ENCODE data around the gene CAPN11.

CAPN11 gene
- total RNA-seq = 0 to 1.8 (median 0) reads per million in 4 donors

DNA sequence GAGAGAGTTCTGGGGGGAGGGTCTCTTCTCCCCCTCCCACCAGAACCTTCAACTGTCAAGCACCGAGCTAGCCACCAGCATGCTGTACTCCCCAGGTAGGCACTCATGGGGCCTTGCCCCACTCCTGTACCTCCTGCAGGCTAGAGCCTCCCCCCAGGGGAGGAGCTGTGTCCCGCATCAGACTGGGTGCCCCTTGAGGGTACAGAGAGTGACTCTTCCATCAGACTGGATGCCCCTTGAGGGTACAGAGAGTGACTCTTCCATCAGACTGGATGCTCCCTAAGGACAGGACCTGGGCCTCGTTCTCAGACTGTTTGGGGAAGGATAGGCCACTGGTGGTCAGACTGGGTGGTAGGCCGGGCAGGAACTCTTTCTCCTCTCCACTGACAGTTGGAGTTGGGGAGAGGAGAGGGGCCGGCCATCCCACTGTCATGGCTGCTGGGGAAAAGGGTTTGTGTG is at the start of gene CAPN11:
Gene CAPN11, plus strand, starts transcription at position 51 of the 459 bp plus-strand sequence. Its CDS starts 29 bp downstream, at position 80.
- no peak for DNase-seq

DNA sequence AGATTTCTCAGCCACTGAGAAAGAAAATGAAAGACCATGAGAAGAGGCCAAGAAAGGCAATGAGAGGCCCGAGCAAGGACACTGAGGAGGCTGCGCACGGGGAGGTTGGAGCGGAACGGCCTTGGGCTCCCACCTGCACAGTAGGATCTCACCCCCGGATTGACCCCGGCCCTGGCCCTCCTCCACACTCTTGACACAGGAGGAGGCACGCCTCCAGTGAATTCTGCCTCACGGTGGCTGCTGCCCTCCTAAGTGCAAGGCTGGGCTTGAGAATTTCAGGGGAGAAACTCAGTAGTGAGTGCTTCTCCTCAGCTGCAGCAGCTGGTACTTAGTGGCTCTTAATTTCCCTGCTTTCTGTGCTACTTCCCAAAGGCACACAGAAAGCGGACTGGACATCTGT is 49.4 kb upstream of the CAPN11 start:
- no peak for DNase-seq

DNA sequence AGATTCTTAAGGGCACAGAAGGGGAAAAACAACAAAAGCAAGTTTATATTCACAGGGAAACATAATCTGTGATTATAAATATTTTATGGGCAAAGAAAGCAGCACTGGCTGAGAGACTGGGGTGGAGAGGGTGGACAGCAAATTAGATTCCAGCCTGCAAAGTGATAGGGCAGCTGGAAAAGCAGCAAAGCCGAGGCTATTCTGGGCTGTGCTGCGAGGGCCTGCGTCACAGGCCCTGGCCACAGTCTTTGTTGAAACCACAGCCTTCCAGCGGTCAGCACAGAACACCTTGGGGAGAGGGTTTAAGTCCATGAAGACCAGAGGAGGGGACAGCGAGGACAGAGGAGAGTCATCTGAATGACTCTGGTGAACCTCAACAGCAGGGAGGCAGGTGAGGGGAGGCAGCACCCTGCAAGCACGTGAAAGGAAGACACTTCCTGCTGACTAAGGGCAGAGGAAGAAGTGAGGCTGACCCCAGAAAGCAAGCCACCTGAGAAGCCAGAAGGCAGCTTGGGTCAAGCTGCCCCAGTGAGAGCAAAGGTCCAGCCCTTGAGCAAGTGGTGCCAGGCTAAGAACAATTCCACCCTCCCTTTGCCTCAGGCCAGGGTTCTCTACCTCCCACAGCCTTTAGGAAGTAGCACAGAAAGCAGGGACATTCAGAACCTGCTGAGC is 48.5 kb upstream of the CAPN11 start:
- no peak for DNase-seq

DNA sequence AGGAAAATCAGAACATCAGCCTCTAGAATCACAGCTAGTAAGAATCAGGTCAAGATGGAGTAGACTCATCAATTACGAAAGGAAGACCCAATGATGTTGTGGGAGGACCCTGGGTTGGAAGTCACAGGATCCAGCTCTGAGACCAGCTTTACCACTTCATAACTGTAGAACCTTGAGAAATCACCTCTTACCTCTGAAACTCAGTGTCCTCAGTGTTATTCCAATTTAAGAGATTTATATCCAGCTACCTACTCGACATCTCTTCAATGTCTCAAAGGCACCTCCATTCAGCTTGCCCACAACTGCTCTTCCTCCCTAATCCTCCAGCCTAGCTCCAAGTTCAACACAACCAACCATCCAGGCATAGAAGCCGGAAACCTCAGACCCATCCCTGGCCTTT is 47.7 kb upstream of the CAPN11 start:
- no peak for DNase-seq

DNA sequence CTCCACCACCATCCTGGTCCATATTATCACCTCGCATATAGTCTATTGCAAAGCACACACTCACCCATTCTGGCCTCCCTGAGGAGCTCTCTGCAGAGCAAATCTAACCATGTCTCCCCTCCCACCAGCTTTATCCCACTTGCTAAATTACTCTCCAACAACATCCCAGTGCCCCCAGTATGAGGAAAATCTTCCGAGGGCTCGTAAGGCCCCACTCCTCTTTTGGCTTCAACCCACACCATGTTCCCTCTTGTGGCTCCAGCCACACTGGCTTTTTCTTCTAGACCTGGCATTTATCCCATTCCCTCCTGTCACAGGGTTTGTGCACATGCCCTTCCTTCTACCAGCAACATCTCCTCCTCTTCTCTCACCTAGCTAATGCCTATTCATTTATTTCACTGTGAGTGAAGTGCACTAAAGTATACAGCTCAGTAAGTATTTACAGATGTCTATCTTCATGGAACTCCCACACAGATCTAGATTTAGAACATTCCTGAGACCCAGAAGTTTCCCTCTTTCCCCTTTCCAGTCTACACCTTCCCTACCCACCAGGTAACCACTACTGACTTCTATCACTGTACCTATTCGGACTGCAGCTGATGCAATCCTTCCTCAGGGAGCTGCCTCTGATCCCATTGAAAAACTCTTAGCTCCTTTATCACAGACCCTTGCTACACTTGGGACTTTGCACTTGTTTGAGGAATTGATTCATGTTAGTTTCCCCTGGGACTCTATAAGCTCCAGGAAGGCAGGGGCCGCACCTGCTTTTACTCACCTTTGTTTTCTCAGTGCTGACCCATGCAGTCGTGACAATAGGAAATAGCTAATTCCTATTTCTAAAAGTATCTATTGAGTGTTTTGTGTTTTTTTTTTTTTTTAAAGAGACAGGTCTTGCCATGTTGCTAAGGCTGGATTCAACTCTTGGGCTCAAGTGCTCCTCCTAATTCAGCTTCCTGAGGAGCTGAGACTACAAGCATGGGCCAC is 46.9 kb upstream of the CAPN11 start:
- no peak for DNase-seq

DNA sequence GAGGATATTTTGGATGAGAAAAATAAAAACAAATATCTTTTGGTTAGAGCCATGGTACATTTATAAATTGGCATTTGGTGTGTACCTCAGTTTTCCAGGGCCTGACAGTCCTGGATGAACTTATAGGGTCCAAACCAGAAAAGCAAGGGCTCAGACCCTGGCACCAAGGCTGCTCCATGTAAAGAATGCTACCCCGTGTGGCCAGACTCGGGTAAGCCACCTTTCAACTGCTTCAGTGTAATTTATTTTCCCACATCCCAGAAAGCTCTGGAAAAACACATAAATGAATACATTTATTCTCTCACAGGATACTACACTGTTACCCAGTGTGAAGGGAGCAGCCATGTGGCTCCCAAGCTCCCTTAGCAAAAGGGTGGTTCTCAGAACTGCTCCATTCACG is 45.2 kb upstream of the CAPN11 start:
- no peak for DNase-seq

DNA sequence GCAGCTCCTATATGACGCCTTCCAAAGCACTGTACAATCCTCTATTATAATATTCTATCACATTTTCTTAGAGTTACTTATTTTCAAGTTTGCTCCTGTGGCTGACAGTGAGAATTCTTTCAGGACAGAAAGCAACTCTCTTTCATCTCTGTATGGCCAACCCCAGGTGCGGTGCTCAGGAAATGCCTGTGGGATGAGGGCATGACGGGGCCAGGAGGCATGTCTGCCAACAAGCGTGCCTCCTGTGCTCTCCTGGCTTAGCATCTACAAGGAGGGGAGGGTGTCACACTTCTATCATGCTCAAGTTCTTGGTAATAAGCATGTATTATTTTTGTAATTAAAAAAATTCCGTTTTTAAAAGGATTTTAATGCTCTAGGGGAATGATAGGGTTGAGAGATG is 42.8 kb upstream of the CAPN11 start:
- no peak for DNase-seq

DNA sequence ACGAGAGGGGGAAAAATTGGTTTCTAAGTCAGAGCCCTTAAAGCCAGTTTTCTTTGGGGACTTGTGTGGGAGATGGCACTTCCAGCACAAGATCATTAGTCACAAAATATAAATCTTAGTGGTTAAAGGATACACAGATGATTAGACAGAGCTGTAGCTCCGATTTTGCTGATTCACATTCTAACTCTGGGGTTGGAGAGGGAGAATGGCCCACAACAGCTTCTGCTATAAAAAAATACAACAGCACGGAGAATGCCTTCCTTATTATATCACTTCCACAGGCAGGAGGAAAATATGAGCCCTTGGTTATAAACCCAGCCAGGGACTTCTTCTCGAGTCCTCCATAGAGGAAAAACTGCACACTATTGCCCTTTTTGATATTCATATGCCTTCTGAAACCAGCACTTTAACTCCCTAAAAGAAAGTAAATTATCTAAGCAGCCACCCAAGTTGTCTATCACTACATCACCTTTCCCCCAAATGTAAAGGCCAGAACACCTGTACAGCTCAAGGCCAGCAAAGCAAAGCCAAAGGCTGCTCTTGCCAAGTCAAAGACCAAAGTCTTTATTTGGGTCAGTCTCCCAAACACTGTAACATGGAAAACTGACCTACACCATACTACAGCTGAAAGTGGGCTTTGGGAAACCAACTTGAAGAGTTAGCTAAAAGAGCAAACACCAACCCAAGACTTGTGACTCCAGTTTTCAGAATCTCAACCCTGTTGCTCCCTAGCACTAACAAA is 41.8 kb upstream of the CAPN11 start:
- no peak for DNase-seq

DNA sequence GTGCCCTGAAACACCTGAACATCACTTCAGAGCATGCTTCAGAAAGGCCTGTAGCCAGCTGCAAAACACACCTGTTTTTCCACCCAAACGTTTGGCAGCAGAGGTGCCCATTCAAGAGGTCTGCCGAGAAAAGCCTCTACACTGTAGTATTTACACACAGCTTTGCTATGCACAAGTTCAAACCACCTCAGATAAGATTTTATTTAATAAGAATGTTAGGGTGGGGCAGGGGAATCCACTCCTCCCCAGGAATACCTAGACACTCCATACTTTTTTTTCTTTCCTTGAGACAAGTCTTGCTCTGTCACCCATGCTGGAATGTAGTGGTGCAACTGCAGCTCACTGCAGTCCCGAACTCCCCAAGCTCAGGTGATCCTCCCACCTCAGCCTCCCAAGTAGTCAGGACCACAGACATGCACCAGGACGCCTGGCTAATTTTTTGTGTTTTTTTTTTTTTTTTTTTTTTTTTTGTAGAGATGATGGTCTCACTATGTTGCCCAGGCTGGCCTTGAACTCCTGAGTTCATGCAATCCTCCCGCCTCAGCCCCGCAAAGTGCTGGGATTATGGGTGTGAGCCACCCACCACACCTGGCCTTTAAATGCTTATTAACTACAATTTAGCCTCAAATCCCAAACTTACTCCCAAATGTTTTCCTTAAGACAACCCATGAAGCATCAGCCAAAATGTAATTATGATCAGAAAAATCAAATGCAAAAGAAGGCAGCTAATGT is 41.1 kb upstream of the CAPN11 start:
- DNase-seq = no peak

DNA sequence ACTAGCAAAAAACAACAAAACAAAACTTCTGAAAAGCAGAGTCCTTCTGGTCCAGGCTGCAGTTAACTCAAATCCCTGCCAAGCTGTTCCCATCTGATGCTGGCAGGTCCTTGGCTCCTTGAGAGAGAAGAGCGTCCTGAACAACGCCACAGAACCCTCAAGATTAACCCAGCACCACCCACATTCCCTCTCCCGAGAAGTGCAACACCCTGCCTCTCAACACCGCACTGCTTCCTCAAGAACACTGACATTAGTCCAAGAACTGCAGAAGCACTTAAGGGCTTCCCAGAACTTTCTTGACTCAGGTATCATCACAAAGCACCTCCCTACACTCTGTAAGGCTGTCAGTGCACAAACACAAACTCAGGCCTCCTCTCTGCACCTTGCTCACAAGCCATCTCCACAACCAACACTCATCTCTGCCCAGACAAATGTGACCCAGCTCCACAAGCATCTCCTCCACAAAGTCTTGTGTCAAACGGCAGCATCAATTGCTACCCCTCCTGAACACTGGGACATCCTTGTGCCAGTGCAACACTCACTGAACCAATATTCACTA is 38.8 kb upstream of the CAPN11 start:
- DNase-seq = no peak

DNA sequence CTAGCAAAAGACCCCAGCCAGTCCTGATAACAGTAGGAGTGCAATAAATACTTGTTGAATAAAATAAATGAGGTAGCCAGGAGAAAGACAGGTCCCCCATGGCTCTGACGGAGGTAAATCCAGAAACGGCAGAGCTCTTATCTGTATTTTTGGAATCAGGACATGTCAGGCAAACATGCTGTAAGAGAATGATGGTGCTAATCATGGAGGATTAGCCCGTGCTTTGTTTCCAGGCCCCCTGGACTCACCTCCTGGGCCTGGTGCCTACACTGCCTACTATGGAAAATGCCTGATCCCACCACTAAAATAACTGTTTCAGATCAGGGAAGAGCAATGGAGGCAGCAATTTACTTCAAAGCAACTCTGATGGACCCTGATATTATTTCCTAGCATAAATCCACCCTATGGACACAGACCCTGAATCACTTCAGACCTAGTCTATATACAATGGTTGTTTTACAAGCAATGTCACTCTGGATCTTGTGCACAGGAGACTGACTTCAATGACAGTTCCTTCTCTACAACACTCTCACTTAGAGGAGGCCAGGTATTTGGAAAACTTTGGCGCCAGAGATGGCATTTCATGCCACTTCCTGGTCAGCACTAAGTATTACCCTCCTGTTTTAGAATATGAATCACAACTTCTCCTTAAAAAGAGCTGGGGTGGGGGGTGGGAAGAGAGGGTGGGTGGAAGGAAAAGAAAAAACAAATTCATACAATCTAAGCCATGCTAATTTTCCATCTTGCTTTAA is 37.8 kb upstream of the CAPN11 start:
- DNase-seq = no peak

DNA sequence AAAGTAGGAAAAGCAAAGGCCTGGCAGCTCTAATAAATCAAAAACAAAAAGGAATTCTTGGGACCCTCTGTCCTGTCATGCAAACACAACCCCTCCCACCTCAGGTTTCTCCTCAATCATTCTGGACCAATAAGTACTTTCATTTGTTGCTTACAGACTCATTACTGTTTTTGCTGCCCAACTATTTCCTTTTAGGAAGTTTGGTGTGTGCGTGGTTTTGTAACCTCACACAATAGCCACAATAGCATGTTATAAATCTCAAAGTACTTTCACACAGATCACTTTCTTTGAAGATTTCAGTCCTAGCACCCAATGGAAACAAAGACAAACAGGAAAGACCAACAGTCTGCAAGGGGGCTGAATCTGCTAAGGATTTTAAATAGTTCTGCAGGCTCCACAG is 35.8 kb upstream of the CAPN11 start:
- DNase-seq = peak in 1 of 5 donors; percentile 49

DNA sequence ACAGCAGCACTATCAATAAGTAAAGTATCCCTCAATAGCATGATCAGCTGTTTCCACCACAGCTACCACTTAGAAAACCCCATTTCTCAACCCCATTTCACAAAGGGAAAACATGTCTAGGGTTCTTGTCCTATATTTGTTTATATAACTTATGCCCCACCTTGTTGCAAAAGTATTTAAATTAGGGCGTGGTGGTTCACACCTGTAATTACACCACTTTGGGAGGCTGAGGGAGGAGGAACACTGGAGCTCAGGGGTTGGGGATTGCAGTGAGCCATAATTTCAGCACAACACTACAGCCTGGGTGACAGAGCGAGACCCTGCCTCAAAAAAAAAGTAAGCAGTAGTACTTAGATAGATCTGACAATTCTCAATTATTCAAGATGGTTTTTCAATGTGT is 35.1 kb upstream of the CAPN11 start:
- no peak for DNase-seq

DNA sequence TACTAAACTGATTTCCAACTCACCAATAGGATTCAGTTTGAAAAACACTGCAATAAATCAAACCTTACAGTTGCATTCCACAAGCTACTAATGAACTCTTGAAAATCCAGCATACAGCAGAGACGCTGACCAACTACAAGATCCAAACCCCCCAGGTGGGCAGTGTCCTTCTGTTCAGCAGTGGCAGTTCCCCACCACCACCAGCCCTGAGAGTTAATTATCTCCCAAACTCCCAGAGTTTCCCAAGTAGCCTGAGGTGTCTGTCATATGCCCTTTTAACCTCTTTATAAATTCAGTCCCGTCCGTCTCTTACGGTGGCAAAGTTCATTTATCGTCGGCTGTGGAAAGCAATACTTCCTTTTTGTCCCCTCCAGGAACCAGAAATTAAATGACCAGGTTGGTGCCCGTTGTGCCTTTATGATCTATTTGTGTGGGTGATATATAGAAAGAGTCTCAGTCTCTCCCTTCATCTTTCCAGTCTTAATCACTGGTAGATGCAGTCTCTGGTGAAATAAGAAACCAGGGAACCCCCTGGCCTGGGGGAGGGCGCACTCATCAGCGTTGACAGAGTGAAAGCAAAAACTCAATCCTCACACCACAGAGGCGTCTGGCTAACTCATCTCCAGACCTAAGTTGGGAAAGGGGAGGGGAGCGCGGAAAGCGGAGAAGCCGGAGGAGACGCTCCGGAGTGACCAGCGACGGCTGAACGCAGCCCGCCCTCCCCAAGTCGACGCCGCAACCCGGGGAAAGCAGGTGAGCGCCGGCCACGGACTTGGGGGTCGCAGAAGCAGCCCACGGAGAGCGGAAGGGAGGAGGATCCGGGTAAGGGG is 32.1 kb upstream of the CAPN11 start:
- DNase-seq = peak; percentile 34 to 66 (median 56)

DNA sequence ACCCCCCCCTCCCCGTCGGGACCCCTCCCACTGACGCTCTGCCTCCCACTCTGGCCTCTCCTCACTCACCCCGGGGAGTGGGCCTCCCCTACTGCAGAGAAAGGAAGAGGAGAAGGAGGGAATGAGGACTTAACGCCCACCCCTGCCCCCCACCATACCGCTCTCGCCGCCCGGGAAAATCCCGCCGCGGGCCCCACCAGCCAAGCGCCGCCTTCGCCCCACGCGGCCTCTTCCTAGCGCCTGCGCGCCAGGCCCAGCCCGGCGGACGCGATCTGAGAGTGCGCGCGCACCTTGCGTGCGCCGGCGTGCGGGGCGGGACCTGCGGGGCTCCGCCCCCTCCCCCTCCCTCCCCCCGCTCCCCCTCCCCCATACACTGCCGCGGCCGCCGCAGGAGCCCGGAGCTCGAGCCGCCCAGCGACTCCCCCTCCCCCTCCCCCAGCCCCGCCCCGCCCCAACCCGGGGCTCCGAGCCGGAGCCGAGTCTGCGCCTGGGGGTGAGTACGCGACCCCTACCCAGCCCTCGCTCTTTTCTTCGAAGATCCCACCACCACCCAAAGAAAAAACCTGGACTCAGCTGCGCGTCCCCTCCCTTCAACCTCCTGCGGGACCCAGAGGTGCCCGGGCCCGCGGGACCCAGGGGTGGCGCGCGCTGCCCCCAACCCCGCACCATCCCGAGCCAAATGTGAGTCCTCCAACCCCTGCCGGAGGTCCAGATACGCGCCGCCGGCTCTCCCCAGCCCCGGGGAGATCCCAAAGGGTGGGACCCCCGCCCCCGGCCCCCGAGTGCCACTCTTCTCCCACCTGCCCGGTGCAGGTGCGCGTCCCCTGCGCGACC is 31.2 kb upstream of the CAPN11 start, which contains the start of the genes MRPL14 and TMEM63B:
Gene MRPL14, minus strand, starts transcription at position 267 of the 834 bp plus-strand sequence. CDS start 10,841 bp downstream, outside the sequence.
Gene TMEM63B, plus strand, starts transcription at position 369 of the 834 bp plus-strand sequence. CDS start 7,031 bp downstream, outside the sequence.
- peak; percentile 84 to 94 (median 86) for DNase-seq

DNA sequence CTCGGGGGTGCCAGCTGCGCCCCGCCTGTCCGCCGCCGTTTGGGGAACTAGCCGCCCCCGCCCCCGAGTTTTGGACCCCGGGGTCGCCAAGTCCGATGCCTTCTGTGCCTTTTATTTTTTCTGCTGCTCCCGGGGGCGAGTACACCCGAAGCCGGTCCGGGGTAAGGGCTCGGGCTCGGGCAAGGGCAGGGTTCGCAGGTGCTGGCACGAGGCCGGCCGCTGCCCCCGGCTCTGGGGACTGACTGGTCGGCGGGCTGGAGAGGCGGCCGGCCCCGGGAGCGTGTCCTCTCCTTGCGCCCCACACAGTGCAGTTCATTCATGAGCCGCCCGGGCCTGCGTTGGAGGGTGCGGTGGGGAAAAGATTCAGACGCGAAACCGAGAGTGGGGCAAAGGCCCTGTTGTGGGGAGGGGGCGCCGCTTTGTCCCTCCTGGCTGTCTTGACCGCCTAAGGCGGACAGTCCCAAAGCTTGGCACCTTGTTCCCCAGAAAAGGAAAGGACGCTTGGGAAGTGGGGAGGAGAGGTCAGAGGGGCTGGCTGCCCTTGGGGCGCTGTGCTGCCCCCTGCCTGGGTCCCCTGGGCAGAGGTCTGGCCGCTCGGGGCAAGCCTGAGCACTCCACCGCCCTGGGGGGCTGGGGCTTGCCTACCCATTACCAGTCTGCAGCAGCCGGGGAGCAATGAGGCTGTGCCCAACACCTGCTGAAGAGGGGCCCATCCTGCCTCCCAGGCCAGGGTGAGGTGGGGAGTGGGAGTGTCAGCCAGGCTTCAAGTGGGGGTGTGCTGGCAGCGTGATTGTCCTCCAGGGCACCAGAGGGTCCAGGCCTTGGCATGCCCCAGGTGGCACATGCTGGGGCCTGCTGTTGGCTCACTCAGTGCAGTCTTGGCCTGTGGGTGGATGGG is 30.4 kb upstream of the CAPN11 start:
- peak in 1 of 5 donors; percentile 11 for DNase-seq

DNA sequence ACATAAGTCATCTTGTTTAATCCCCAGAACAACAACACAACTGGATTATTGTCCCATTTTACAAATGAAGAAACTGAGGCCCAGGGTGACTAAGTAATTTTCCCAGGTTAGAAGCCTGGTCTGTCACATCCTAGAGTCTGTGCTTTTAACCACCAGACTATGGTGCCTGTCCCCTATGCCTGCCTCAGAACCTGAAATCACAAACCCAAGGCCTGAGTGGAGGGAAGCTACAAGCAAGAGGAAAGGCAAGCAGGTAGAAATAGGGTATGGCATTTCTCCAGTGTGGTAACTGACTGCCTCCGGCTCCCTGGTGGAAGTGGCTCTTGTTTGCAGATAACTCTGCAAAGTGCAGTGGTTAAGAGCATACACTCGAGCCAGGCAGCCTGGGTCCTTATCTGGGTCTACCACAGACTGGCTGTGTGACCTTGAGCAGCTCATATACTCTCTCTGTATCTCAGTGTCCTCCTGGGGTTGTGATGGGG is 28.7 kb upstream of the CAPN11 start:
- no peak for DNase-seq

DNA sequence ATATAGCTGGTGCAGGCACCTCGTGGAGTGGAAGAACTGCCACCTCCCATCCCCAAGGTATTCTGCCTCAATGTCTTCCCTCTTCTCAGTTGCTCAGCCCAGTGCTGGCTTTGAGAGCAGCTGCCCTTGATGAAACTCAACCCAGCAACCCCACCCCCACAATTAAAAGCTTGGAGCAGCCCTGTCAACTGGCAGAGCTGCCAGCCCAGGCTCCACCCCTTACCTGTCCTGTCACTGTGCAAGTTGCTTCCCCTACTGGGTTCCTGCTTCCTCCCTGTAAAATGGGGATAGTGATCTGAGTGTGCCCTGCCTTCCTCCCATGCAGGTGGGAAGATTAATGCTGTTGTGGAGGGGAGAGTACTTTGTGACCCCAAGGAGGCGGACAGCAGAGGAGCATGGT is 26.7 kb upstream of the CAPN11 start:
- DNase-seq = no peak

Measured in T-helper 1 cell (primary cell).